Memory B cell (primary cell): Measurements from ENCODE around the gene PLA2G3.

Experiments used
- ATAC-seq: fragments of 150-1000 bp; cut with Tn5 transposase; 2 replicates; pipeline ENCODE4 v1.10.0; 2021; ENCODE audit warnings: low read depth, mild to moderate bottlenecking, moderate library complexity
- DNase-seq, 2 donors: peaks; one replicate each; pipeline ENCODE4 v3.0.0; 2022; ENCODE audit warnings: low spot score in 2 of 2
- H3K27ac Mint-ChIP-seq: one replicate; pipeline ENCODE4 v1.8.0; 2022; ENCODE audit warnings: mild to moderate bottlenecking, moderate library complexity, mixed read lengths
- H3K27me3 Mint-ChIP-seq: one replicate; pipeline ENCODE4 v1.8.0; 2022; ENCODE audit warnings: mixed read lengths
- H3K36me3 Mint-ChIP-seq: one replicate; pipeline ENCODE4 v1.8.0; 2022; ENCODE audit warnings: mild to moderate bottlenecking, mixed read lengths
- H3K4me1 Mint-ChIP-seq: one replicate; pipeline ENCODE4 v1.8.0; 2022; ENCODE audit warnings: mixed read lengths
- H3K4me3 Mint-ChIP-seq: one replicate; pipeline ENCODE4 v1.8.0; 2022; ENCODE audit warnings: mild to moderate bottlenecking, moderate library complexity, mixed read lengths
- H3K9me3 Mint-ChIP-seq: one replicate; pipeline ENCODE4 v1.8.0; 2022; ENCODE audit warnings: mixed read lengths

The PLA2G3 gene

DNA sequence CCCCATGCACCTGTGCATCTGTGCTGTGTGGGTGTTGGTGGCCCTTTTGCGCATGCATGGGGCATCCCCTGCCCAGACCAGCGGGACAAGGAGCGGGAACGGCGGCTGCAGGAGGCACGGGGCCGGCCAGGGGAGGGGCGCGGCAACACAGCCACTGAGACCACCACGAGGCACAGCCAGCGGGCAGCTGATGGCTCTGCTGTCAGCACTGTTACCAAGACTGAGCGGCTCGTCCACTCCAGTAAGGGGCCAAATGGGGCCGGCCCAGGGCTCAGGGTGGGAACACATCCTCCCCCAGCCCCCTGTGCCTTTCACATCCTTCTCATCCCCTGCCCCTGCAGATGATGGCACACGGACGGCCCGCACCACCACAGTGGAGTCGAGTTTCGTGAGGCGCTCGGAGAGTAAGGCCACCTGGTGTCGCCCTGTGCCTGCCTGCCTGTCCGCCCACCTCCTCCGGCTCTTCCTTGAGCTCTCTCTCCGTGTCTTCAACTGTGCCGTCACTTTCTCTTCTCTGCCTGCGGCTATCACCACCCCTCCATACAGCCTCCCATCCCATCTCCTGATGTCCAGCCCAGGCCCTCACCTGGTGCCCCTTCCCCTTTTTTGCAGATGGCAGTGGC is 43.5 kb downstream of the PLA2G3 start:
- no peaks in the 10 kb centered on the region for H3K27me3 Mint-ChIP-seq
- no peak overlapping the region for H3K27ac Mint-ChIP-seq
- no peak for ATAC-seq

DNA sequence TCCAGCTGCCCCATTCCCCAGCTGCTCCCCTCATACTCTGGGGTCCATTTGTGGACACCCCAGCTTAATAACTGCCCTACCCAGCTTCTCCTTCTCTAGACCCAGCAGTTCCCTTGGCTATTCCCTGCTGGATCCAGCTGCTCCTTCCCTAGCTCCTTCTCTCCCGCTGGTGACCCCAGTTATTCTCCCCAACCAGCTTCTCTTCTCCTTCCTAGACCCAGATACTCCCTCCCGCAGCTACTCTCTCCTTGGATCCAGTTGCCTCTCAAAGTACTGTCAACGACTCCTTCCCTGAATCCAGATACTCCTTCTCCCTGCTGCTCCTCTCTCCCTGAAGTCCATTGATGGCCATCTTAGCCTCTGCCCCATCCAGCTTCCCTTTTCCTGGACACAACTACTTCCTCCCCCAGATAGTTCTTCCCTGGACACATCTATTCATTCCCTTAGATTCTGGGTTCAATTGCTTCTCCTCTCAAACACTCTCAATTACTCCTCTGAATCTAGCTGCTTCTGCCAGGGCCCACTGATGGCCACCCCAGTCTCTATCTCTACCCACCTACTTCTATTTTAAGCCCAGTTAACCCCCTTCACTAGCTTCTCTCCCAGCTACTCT is 44.6 kb downstream of the PLA2G3 start:
- no peak for DNase-seq
- no peaks in the 10 kb centered on the region for H3K9me3 Mint-ChIP-seq
- H3K27me3 Mint-ChIP-seq: no peaks in the 10 kb centered on the region
- no peak overlapping the region for H3K4me3 Mint-ChIP-seq
- no peak overlapping the region for H3K27ac Mint-ChIP-seq
- no peak for ATAC-seq
- H3K36me3 Mint-ChIP-seq: peaks cover 16% of the 10 kb centered on the region
- H3K4me1 Mint-ChIP-seq: peaks cover 2% of the 10 kb centered on the region

More for the DNA sequence above, 43.5 kb downstream of the PLA2G3 start:
- Mint-ChIP-seq H3K4me1 (no peaks in the 10 kb centered on the region), H3K36me3 (peaks cover 16% of the 10 kb centered on the region), H3K9me3 (no peaks in the 10 kb centered on the region), H3K4me3 (no peak overlapping the region)
- no peak for DNase-seq

DNA sequence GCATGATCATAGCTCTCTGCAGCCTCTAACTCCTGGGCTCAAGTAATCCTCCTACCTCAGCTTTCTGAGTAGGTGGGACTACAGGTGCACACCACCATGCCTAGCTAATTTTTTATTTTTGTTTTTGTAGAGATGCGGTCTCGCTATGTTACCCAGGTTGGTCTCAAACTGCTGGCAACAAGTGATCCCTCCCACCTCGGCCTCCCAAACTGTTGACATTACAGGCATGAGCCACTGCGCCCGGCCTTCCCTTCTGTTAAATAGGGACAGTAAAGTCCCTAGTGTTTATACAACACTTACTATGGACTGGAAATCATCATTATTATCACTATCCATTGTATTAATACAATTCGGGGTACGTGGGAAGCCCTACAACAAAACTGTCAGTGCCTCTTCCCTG is 45.6 kb downstream of the PLA2G3 start:
- ATAC-seq (no peak), DNase-seq (no peak)
- Mint-ChIP-seq H3K4me3 (no peak overlapping the region), H3K27ac (no peak overlapping the region), H3K36me3 (peaks cover 14% of the 10 kb centered on the region), H3K4me1 (peaks cover 9% of the 10 kb centered on the region), H3K27me3 (no peaks in the 10 kb centered on the region), H3K9me3 (no peaks in the 10 kb centered on the region)

DNA sequence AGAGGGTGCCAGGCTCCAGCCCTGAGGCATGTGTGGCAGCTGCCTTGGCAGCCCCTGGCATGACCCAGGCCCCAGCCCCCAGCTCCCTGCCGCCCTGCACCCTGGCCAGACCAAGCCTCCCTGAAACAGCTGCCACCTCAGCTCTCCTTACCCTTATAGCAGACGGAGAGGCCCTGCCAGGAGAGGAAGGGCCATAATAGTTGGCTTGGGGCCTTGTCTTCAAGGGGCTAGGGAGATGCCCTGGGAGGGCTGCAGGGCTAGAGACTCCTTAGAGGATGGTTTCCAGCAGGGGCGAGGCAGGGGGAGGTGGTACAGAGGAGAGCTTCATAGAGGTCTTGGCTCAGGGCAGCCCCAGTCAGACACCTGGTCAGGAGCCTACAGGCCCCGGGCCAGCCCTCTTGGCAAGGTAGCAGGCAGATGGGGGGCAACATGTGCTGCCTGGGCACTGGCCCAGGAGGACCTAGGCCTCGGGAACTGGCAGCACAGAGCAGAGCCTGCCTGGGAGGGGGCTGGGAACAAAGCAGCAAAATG is 46.2 kb downstream of the PLA2G3 start:
- Mint-ChIP-seq H3K27me3 (no peaks in the 10 kb centered on the region), H3K4me3 (no peak overlapping the region), H3K4me1 (peaks cover 15% of the 10 kb centered on the region), H3K36me3 (peaks cover 14% of the 10 kb centered on the region), H3K27ac (no peak overlapping the region), H3K9me3 (no peaks in the 10 kb centered on the region)
- ATAC-seq (no peak), DNase-seq (no peak)

DNA sequence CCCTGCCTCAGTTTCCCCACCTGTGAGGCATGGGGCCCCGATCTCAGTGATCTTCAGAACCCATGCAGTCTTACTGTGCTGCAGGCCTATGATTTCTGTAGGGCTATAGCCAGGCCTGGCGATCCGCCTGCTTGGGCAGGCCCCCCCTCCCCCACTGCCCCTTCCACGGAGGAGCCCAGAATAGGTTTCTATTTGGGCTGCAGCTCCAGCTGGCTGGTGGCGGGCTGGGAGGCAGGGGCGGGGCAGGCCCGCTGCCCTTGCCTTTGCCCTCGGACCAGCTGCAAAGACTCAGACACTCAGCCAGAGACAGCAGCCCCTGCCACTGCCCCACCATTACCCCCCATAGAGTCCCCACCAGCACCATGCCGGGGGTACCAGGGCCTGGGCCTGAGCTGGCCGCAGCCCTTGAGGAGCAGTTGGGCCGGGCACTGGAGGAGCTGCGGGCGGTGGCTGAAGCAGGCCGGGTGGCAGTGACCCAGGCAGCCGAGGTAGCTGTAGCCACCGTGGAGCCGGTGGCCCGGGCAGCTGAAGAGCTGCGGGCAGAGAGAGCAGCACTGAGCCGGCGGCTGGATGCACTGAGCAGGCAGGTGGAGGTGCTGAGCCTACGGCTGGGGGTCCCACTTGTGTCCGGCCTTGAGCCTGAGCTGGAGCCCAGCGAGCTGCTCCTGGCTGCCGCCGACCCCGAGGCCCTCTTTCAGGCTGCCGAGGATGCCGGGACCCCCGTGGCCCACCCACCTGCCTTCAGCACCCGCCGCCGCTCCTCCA is 47.0 kb downstream of the PLA2G3 start:
- Mint-ChIP-seq H3K4me3 (no peak overlapping the region), H3K27ac (no peak overlapping the region), H3K4me1 (peaks cover 22% of the 10 kb centered on the region), H3K27me3 (no peaks in the 10 kb centered on the region), H3K9me3 (no peaks in the 10 kb centered on the region), H3K36me3 (peaks cover 11% of the 10 kb centered on the region)
- ATAC-seq: no peak
- no peak for DNase-seq

DNA sequence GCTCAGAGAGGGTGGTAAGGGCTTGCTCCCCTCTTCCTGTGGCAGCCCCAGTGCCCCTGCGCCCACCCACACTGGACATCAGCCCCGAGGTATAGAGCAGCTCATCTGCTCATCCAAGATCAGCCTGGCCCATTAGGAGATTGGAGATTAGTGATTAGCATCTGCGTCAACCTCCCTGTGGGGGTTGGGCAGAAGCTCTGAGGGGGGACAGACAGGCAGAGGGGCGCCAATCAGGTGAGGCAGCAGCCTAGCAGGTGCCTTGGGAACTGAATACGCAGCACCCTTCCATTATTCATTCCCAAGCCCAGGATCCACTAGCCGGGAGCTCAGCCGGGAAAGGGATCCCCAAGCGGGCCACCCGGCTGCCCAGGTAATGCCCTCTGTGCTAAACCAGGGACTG is 48.1 kb downstream of the PLA2G3 start:
- DNase-seq: no peak
- H3K4me1 Mint-ChIP-seq: peaks cover 22% of the 10 kb centered on the region
- H3K27me3 Mint-ChIP-seq: no peaks in the 10 kb centered on the region
- no peak overlapping the region for H3K27ac Mint-ChIP-seq
- H3K9me3 Mint-ChIP-seq: no peaks in the 10 kb centered on the region
- H3K36me3 Mint-ChIP-seq: peaks cover 11% of the 10 kb centered on the region
- no peak overlapping the region for H3K4me3 Mint-ChIP-seq
- no peak for ATAC-seq

DNA sequence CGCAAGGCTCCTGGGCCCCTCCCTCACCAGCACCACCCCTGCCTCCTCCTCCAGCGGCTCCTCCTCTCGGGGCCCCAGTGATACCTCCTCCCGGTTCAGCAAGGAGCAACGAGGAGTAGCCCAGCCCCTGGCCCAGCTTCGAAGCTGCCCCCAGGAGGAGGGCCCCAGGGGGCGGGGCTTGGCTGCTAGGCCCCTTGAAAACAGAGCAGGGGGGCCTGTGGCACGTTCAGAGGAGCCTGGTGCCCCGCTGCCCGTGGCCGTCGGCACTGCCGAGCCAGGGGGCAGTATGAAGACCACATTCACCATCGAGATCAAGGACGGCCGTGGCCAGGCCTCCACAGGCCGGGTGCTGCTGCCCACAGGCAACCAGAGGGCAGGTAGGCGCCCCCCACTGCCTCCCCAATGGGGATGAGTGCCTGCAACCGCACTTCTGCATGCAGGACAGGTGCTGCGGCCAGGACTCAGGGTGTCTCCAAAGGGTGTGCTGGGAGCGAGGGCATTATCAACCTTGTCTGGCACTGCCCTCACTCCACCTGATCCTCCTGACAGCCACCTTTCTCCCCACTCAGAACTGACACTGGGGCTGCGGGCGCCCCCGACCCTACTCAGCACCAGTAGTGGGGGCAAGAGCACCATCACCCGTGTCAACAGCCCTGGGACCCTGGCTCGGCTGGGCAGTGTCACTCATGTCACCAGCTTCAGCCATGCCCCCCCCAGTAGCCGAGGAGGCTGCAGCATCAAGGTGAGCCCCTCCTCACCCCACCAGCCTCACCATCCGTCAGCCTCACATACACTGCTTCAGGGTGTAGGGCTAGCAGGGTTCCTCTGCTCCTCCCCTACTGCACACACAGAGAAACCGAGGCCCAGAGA is 49.0 kb downstream of the PLA2G3 start:
- no peak overlapping the region for H3K27ac Mint-ChIP-seq
- ATAC-seq (no peak), DNase-seq (no peak)
- H3K9me3 Mint-ChIP-seq: no peaks in the 10 kb centered on the region
- no peak overlapping the region for H3K4me3 Mint-ChIP-seq
- peaks cover 22% of the 10 kb centered on the region for H3K4me1 Mint-ChIP-seq
- no peaks in the 10 kb centered on the region for H3K27me3 Mint-ChIP-seq
- H3K36me3 Mint-ChIP-seq: peaks cover 6% of the 10 kb centered on the region

DNA sequence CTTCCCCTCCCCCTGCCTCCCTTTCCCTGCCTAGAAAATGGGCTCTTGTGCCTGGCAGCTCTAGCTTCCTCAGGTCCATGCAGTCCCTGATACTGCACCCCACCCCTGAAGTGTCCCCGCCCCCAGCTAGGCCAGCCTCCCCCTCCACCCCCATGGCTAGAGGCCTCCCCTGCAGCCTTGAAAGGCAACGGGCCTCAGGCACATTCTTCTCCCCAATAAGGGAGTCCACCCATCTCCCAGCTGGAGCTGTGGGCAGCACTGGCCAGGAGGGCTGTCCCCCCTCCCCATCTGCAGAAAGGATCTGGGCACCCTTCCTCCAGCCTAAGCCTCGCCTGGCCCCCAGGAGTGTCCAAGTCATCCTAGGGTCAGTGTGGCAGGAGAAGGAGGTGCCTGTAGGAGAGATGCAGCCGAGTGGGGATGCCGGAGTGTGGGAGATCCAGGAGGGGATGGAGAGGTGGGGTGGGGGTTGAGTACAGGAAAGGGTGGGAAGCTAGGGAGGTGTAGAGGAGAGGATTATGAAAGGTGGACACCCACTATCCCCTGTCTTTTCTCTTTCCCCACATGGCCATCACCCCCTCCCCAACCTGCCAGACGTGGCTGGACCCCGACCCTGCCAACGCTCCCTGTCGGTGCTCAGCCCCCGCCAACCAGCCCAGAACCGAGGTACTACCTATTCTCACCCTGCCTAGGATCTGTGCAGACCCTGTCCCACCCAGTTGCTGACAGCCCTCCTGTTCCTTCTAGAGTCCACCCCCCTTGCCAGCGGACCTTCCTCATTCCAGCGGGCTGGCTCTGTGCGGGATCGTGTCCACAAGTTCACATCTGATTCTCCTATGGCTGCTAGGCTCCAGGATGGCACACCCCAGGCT is 49.9 kb downstream of the PLA2G3 start:
- H3K27ac Mint-ChIP-seq: no peak overlapping the region
- ATAC-seq (no peak), DNase-seq (no peak)
- H3K4me1 Mint-ChIP-seq: peaks cover 23% of the 10 kb centered on the region
- H3K36me3 Mint-ChIP-seq: no peaks in the 10 kb centered on the region
- H3K9me3 Mint-ChIP-seq: no peaks in the 10 kb centered on the region
- no peaks in the 10 kb centered on the region for H3K27me3 Mint-ChIP-seq
- H3K4me3 Mint-ChIP-seq: peak overlapping the region; percentile 51

DNA sequence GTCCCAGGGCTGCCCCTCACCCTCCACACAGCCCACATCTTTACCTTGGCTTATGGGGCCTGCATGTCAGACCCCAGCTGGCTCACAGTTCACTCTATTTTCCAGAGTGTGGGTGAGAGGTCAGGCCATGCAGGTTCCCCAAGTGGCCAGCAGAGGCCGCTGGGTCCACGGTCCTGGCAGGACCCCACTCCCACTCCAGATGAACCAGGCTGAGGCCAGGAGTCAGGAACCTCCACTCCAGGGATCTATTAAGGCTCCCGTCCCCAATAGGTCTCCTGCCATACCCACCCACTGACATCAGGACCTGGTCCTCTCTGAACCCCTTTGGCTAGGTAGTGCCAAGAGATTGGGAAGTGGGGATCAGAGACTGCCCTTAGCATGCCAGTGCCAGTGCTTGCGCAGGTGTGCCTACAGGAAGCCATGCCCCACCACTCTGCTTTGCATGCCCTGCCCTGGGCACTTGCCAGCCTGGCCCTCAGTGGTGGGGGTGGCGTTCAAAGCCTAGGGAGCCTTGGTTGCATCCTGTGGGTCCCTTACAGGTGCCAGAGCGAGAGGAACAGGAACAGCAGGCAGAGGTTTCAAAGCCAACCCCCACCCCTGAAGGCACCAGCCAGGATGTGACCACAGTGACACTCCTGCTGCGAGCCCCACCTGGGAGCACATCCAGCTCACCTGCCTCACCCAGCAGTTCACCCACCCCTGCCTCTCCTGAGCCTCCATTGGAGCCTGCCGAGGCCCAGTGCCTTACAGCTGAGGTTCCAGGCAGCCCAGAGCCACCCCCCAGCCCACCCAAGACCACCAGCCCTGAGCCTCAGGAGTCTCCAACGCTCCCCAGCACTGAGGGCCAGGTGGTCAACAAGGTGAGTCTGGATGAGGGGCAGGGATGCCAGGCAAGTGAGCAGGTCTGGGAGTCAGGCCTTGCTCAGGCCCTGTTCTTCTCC is 50.9 kb downstream of the PLA2G3 start:
- ATAC-seq (peak; percentile 33), DNase-seq (peak; percentile 39 to 57)
- Mint-ChIP-seq H3K4me1 (peaks cover 26% of the 10 kb centered on the region), H3K9me3 (no peaks in the 10 kb centered on the region), H3K27ac (peak overlapping the region; percentile 11), H3K36me3 (no peaks in the 10 kb centered on the region), H3K27me3 (no peaks in the 10 kb centered on the region), H3K4me3 (peak overlapping the region; percentile 59)

DNA sequence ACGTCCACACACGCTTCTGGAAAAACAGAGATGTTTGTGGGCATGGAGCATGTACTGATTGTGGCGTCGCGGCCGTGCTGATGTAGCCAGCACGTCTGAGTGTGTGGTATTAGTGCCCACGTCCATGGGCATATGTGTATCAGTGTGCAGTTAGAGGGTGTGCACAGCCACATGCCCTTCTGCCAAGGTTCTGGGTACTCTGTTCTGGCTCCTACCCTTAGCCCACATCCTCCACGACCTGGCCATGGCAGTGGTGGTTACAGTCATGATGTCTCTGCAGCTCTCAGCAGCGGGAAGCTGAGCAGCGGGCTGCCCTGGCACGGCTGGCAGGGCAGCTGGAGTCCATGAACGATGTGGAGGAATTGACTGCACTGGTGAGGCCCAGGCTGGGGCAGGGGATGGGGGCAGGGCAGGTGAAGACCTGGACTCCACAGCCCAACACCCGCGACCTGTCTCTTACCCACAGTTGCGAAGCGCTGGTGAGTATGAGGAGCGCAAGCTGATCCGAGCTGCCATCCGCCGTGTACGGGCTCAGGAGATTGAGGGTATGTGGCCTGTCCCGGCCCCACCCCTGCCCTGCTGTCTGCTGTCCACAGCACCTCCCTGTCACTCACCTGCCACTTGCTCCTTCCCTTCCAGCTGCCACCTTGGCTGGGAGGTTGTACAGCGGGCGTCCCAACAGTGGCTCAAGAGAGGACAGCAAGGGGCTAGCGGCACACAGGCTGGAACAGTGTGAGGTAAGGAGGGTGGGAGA is 51.9 kb downstream of the PLA2G3 start:
- H3K4me3 Mint-ChIP-seq: no peak overlapping the region
- H3K4me1 Mint-ChIP-seq: peaks cover 34% of the 10 kb centered on the region
- H3K9me3 Mint-ChIP-seq: no peaks in the 10 kb centered on the region
- ATAC-seq (no peak), DNase-seq (no peak)
- H3K27me3 Mint-ChIP-seq: no peaks in the 10 kb centered on the region
- no peaks in the 10 kb centered on the region for H3K36me3 Mint-ChIP-seq
- H3K27ac Mint-ChIP-seq: no peak overlapping the region

DNA sequence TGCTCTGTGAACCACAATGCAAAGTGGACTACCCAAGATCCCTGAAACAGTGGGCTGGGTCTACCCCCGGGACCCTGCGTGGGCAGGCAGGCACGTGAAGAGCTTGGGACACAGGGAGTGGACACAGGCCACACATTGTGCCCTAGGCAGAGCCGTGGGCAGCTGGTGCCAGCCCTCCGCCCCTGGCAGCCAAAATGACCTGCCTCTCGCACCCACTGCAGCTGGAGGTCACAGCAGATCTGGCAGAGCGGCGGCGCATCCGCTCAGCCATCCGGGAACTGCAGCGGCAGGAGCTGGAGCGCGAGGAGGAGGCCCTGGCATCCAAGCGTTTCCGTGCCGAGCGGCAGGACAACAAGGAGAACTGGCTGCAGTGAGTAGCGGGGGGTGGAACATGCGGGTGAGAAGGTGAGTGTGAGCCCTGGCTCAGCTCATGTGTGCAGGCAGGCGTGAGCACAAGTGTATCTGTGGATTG is 52.5 kb downstream of the PLA2G3 start:
- Mint-ChIP-seq H3K4me1 (peaks cover 37% of the 10 kb centered on the region), H3K4me3 (no peak overlapping the region)
- no peak for ATAC-seq

More for the DNA sequence above, 52.5 kb downstream of the PLA2G3 start:
- Mint-ChIP-seq H3K27me3 (no peaks in the 10 kb centered on the region), H3K36me3 (no peaks in the 10 kb centered on the region), H3K9me3 (no peaks in the 10 kb centered on the region), H3K27ac (no peak overlapping the region)
- no peak for DNase-seq
